22Rv1 (cell line): ENCODE results near the gene TBC1D19.

Experiments
- CTCF ChIP-seq: fragments of 450-650 bp; IDR thresholded peaks from 2 replicates; pipeline ENCODE4 v1.5.1; 2017; ENCODE audit warnings: mild to moderate bottlenecking
- ZFX ChIP-seq: fragments of 450-650 bp; IDR thresholded peaks from 2 replicates; pipeline ENCODE4 v1.6.1; 2017; ENCODE audit warnings: antibody characterized with exemption, borderline replicate concordance

GRCh38 chr4:26729547-26729946, 145.7 kb downstream of the TBC1D19 start:
- TF ChIP-seq CTCF: no peak
- TF ChIP-seq ZFX: no peak
